HEK293 (cell line): ENCODE measurements around the gene APOO.

ENCODE experiments used
- GLIS2 ChIP-seq: fragments of 450-650 bp; formaldehyde crosslinking; IDR thresholded peaks from 2 replicates; pipeline ENCODE4 v1.5.1; 2016; ENCODE audit warnings: missing biosample characterization, missing genetic modification characterization
- HOXA7 ChIP-seq: sonication (generic); formaldehyde crosslinking; IDR thresholded peaks from 2 replicates; pipeline ENCODE4 v1.8.1; 2022; ENCODE audit warnings: missing genetic modification reagents, borderline replicate concordance
- KLF16 ChIP-seq: fragments of 450-650 bp; formaldehyde crosslinking; IDR thresholded peaks from 2 replicates; pipeline ENCODE4 v1.5.1; 2017; ENCODE audit warnings: missing biosample characterization, missing genetic modification characterization
- REPIN1 ChIP-seq: fragments of 450-650 bp; formaldehyde crosslinking; IDR thresholded peaks from 2 replicates; pipeline ENCODE4 v1.5.1; 2017; ENCODE audit warnings: missing biosample characterization, missing genetic modification characterization, low read depth
- ZBTB7A ChIP-seq: fragments of 450-650 bp; formaldehyde crosslinking; IDR thresholded peaks from 2 replicates; pipeline ENCODE4 v1.5.1; 2016; ENCODE audit warnings: low read depth, missing biosample characterization, missing genetic modification characterization
- ZNF132 ChIP-seq: fragments of 450-650 bp; formaldehyde crosslinking; IDR thresholded peaks from 2 replicates; pipeline ENCODE4 v1.5.1; 2017; ENCODE audit warnings: missing biosample characterization, missing genetic modification characterization, borderline replicate concordance
- ZNF140 ChIP-seq: fragments of 450-650 bp; formaldehyde crosslinking; IDR thresholded peaks from 2 replicates; pipeline ENCODE4 v1.5.1; 2016; ENCODE audit warnings: missing biosample characterization, missing genetic modification characterization
- ZNF214 ChIP-seq: fragments of 450-650 bp; formaldehyde crosslinking; IDR thresholded peaks from 2 replicates; pipeline ENCODE4 v1.5.1; 2017; ENCODE audit warnings: missing biosample characterization, mild to moderate bottlenecking, missing genetic modification characterization, borderline replicate concordance
- ZNF274 ChIP-seq, 2 experiments: fragments of 200-500 bp in 1 of 2; fragments of 450-650 bp in 1 of 2; sonication (Bioruptor generic) in 1 of 2; formaldehyde crosslinking in 1 of 2; IDR thresholded peaks; 2 replicates each; pipeline versions ENCODE4 v1.5.1 to v1.6.1; 2014 to 2016; ENCODE audit warnings: borderline replicate concordance in 1 of 2, inconsistent platforms in 1 of 2, low read length in 1 of 2, missing biosample characterization in 1 of 2, missing genetic modification characterization in 1 of 2
- ZNF302 ChIP-seq: fragments of 450-650 bp; formaldehyde crosslinking; IDR thresholded peaks from 2 replicates; pipeline ENCODE4 v1.5.1; 2016; ENCODE audit warnings: missing biosample characterization, missing genetic modification characterization, low read depth
- ZXDB ChIP-seq: fragments of 450-650 bp; formaldehyde crosslinking; IDR thresholded peaks from 2 replicates; pipeline ENCODE4 v1.5.1; 2016; ENCODE audit warnings: missing biosample characterization, missing genetic modification characterization
- TF ChIP-seq, protein P1 (sequence below): fragments of 450-650 bp; formaldehyde crosslinking; IDR thresholded peaks from 2 replicates; pipeline ENCODE4 v1.5.1; 2016; ENCODE audit warnings: missing biosample characterization, missing genetic modification characterization
- TF ChIP-seq, protein P2 (sequence below): fragments of 450-650 bp; IDR thresholded peaks from 2 replicates; pipeline ENCODE4 v1.5.1; 2018; ENCODE audit warnings: missing biosample characterization, mild to moderate bottlenecking, missing genetic modification characterization
- TF ChIP-seq, protein P3 (sequence below): fragments of 450-650 bp; formaldehyde crosslinking; IDR thresholded peaks from 2 replicates; pipeline ENCODE4 v1.5.1; 2016; ENCODE audit warnings: missing biosample characterization, missing genetic modification characterization, low read depth

DNA sequence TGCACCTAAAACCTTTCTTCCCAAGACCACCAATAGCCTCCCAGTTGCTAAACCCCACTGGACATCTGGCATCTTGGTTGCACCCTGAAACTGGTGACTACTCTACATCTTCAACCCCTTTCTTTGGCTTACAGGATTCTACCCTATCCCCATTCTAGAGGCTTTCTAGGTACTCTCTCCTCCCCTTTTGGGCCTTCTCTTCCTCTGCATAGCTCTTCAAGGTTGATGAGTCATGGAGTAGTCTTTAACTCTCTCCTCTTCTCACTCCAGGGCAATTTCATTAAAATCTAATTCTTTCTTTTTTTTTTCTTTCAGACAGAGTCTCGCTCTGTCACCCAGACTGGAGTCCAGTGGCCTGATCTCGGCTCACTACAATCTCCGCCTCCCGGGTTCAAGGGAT, 16.8 kb downstream of the APOO start:
- TF ChIP-seq, protein P1, sequence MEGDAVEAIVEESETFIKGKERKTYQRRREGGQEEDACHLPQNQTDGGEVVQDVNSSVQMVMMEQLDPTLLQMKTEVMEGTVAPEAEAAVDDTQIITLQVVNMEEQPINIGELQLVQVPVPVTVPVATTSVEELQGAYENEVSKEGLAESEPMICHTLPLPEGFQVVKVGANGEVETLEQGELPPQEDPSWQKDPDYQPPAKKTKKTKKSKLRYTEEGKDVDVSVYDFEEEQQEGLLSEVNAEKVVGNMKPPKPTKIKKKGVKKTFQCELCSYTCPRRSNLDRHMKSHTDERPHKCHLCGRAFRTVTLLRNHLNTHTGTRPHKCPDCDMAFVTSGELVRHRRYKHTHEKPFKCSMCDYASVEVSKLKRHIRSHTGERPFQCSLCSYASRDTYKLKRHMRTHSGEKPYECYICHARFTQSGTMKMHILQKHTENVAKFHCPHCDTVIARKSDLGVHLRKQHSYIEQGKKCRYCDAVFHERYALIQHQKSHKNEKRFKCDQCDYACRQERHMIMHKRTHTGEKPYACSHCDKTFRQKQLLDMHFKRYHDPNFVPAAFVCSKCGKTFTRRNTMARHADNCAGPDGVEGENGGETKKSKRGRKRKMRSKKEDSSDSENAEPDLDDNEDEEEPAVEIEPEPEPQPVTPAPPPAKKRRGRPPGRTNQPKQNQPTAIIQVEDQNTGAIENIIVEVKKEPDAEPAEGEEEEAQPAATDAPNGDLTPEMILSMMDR (tag by site-specific recombination): no peak
- TF ChIP-seq ZNF302 (tag by site-specific recombination) (no peak), REPIN1 (no peak), GLIS2 (tag by site-specific recombination) (no peak), ZBTB7A (no peak), ZNF274 (IDR thresholded peaks at IDR 0.05; ENCODE audit: low read length) (no peak), ZNF274 (tag by site-specific recombination; IDR thresholded peaks at IDR 0.05; ENCODE audit: borderline replicate concordance) (no peak), ZNF214 (tag by site-specific recombination) (no peak), ZNF140 (tag by site-specific recombination) (no peak), KLF16 (tag by site-specific recombination) (no peak), ZXDB (tag by site-specific recombination) (no peak), HOXA7 (no peak), ZNF132 (tag by site-specific recombination) (no peak)
- TF ChIP-seq, protein P2, sequence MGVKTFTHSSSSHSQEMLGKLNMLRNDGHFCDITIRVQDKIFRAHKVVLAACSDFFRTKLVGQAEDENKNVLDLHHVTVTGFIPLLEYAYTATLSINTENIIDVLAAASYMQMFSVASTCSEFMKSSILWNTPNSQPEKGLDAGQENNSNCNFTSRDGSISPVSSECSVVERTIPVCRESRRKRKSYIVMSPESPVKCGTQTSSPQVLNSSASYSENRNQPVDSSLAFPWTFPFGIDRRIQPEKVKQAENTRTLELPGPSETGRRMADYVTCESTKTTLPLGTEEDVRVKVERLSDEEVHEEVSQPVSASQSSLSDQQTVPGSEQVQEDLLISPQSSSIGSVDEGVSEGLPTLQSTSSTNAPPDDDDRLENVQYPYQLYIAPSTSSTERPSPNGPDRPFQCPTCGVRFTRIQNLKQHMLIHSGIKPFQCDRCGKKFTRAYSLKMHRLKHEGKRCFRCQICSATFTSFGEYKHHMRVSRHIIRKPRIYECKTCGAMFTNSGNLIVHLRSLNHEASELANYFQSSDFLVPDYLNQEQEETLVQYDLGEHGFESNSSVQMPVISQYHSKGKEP: no peak
- TF ChIP-seq, protein P3, sequence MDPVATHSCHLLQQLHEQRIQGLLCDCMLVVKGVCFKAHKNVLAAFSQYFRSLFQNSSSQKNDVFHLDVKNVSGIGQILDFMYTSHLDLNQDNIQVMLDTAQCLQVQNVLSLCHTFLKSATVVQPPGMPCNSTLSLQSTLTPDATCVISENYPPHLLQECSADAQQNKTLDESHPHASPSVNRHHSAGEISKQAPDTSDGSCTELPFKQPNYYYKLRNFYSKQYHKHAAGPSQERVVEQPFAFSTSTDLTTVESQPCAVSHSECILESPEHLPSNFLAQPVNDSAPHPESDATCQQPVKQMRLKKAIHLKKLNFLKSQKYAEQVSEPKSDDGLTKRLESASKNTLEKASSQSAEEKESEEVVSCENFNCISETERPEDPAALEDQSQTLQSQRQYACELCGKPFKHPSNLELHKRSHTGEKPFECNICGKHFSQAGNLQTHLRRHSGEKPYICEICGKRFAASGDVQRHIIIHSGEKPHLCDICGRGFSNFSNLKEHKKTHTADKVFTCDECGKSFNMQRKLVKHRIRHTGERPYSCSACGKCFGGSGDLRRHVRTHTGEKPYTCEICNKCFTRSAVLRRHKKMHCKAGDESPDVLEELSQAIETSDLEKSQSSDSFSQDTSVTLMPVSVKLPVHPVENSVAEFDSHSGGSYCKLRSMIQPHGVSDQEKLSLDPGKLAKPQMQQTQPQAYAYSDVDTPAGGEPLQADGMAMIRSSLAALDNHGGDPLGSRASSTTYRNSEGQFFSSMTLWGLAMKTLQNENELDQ (tag by site-specific recombination): no peak
